AG09309 (cell line): ENCODE results near the gene BAIAP2L2.
"Not testable (repeated sequence)": the region's sequence is repeated elsewhere in the genome, so short reads cannot be mapped to it uniquely, and the experiment has no call there.

Source experiments
- DNase-seq: peaks from one replicate; pipeline ENCODE4 v3.0.0-alpha.2; 2010; ENCODE audit warnings: low read depth
- H3K4me3 ChIP-seq: 2 replicates; pipeline ENCODE4 v1.5.1; 2011; ENCODE audit warnings: mild to moderate bottlenecking, low read depth, low read length, moderate library complexity; ENCODE audit not compliant: control insufficient read depth
- TF ChIP-seq, protein P1 (sequence below): IDR thresholded peaks from 2 replicates; pipeline ENCODE4 v1.5.1; 2011; ENCODE audit warnings: mild to moderate bottlenecking, low read depth, low read length, inconsistent platforms; ENCODE audit not compliant: insufficient read depth, control insufficient read depth; ENCODE audit errors: missing control alignments

Gene BAIAP2L2

DNA sequence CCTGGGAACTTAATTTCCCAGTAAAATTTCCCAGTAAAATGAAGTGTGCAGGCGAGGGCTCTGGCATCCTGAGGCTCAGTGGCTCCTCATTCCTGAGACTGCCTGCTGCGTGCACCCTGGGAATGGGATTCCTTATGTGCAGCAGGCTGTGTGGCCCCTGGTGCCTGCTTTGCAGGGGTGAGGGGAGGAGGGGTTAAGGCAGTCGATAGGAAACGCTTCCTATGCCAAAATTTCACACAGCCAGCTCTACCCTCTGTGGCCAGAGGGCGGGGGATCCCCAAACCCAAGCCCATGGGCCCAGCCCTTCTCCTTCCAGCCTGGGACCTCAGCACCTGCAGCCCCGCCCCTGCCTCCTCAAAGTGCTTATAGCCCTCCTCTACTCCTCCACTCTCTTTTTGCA lies 12.1 kb upstream of the BAIAP2L2 start:
- H3K4me3 ChIP-seq = no peak overlapping the region
- DNase-seq = no peak
- TF ChIP-seq, protein P1, sequence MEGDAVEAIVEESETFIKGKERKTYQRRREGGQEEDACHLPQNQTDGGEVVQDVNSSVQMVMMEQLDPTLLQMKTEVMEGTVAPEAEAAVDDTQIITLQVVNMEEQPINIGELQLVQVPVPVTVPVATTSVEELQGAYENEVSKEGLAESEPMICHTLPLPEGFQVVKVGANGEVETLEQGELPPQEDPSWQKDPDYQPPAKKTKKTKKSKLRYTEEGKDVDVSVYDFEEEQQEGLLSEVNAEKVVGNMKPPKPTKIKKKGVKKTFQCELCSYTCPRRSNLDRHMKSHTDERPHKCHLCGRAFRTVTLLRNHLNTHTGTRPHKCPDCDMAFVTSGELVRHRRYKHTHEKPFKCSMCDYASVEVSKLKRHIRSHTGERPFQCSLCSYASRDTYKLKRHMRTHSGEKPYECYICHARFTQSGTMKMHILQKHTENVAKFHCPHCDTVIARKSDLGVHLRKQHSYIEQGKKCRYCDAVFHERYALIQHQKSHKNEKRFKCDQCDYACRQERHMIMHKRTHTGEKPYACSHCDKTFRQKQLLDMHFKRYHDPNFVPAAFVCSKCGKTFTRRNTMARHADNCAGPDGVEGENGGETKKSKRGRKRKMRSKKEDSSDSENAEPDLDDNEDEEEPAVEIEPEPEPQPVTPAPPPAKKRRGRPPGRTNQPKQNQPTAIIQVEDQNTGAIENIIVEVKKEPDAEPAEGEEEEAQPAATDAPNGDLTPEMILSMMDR = no peak

DNA sequence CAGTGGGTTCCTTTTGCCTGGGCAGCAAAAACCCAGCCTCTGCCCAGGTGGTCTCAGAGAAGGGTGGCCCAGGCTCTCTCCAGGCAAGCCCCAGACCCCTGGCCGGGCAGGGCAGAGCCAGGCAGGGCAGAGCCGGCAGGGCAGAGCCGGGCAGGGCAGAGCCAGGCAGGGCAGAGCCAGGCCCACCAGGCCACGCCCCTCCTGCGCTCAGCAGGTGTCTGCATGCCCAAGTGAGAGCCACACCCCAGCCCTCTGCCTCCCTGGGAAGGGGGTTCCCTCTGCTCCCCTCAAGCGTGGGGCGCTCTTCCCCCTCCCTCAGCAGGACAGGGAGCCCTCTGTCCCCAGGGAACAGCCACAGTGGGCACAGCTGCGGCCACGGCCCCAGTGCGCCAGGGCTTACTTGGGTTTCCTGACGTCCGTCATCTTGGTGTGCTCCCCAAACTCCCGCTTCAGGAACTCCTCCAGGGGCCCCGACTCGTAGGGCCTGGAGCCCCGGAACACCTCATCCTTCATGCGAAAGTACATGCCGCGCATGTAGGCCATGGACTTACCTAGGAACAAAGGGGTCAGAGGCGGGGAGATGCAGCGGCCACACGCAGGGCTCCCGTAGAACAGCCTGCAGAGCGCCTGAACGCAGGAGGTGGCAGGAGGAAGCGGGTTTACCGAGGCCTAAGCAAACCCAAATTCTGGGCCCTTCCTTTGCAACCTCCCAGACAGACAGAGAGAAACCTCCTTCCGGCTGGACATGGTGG lies 10.1 kb upstream of the BAIAP2L2 start:
- TF ChIP-seq, protein P1 = no peak
- no peak overlapping the region for H3K4me3 ChIP-seq
- no peak for DNase-seq

DNA sequence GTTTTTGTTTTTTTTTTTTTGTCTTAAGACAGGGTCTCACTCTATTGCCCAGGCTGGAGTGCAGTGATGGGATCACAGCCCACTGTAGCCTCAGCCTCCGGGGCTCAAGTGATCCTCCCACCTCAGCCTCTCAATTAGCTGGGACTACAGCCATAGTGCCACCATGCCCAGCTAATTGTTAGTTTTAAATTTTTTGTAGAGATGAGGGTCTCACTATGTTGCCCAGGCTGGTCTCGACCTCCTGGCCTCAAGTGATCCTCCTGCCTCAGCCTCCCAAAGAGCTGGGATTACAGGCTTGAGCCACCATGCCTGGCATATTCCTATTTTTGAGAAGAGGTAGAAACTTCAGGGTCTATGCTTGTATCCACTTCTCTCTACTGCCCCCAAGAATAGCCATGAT lies 8.3 kb upstream of the BAIAP2L2 start:
- not testable (repeated sequence) for H3K4me3 ChIP-seq, DNase-seq

DNA sequence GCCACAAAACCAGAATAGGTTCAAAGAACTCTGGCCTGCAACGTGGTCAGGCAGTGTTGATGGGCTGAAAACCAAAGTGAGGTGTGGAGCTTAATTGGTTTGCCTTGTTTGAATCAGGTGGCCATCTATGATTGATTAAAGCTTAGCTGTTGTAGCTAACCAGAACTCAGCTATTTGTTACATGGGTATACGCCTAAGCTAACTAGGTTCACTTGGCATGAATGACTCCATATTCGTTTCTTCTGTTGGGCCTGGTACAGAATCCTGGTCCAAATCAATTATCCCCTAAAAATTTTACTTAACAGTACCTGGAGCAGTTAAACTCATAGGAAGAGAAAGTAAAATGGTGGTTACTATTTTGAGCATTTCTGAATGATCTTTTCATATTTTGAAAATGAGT lies 7.7 kb upstream of the BAIAP2L2 start:
- TF ChIP-seq, protein P1 = no peak
- no peak for DNase-seq
- no peak overlapping the region for H3K4me3 ChIP-seq

DNA sequence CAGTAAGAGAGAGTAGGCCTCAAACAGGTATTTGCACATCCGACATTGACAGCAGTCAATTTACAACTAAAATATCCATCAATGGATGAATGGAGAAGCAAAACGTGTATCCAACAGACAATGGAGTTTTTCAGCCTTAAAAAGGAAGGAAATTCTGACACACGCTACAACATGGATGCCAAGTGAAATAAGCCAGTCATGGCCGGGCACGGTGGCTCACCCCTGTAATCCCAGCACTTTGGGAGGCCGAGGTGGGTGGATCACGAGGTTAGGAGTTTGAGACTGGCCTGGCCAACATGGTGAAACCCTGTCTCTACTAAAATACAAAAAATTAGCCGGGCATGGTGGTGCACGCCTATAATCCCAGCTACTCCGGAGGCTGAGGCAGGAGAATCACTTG lies 7.1 kb upstream of the BAIAP2L2 start:
- DNase-seq, H3K4me3 ChIP-seq: not testable (repeated sequence)

DNA sequence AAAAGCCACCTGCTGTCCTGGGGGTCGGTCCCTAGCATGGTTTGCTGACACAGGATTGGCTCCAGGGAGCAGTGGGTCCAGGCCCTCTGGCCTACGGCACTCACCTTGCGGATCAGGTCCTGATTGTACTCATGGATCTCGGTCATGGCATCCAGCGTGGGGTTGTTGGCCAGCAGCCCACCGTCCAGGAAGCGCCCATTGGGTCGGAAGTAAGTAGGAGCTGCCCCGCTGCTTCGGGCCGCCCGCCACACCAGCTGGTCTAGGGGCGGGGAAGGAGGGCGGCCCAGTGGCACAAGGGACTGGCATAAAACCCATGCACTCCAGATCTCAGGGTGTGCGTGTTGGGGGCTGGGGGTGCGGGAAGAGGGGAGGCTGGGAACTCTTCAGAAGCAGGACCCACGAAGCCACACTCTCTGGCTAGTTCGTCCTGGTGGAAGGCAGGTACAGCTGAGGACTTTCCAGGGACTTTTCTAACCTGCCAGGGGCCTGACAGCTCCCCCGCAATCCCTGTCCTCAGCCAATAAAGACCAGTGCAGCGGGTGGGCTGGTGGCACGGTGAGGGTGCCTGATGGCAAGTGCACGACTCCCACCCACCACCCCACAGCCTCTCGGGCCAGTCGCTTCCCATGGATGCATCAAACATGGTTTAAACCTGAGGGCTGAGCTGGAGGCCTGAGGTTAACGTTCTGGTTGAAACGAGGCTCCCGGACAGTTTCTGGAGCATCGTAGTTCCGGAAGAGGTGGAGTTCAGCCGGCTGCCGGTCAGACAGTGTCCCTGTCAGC lies 5.1 kb upstream of the BAIAP2L2 start:
- no peak overlapping the region for H3K4me3 ChIP-seq
- TF ChIP-seq, protein P1 = no peak
- no peak for DNase-seq

DNA sequence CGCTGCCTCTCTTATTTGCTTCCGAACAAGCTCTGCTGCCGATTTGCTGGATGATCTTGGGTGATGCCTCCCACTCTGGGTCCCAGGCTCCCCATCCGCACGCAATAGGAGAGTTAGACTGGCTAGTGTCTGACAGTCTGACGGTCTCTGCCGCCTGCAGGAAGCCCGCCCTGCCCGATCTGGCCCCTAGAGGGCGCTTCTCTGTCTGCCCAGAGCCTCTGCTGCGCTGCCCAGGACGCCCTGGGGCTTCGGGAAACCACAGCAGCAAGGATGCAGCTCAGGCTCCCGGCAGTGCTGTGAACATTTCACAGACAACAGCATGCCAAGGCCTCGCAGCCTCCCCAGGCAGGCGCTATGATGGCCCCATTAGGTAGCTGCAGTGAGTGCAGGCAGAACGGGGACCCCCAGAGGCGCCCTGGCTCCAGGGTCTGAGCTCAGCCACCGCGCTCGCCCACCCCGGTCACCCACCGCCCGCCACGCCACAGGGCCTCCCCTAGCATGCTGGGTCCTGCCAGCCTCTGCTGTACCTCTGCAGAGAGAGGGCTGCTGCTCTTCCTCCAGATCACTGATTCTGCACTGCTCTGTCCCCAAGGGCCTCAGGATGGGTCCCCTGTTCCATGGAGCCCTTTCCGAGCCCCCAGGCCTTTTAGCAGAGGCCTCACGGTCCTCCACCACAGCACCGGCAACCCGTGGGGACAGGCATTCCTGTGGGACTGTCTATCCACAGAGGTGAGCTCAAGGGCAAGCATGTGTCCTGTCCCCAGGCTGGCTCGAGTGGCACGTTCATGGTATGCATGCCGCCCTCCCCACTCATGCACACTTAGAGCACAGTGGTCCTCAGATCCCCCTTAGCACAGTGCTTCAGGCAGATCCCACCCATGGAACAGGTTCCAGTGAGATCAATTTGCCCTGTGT lies 4.3 kb upstream of the BAIAP2L2 start:
- H3K4me3 ChIP-seq = no peak overlapping the region
- TF ChIP-seq, protein P1 = peak; percentile 99
- peak; percentile 60 for DNase-seq
